HG03432 (cell line): ENCODE results near the gene ADNP2.

Source experiments
- ATAC-seq: cut with Tn5 transposase; IDR thresholded peaks from one replicate; pipeline ENCODE4 v1.9.1; 2021; ENCODE audit warnings: mild to moderate bottlenecking, moderate library complexity; ENCODE audit not compliant: unreplicated experiment

ADNP2 gene

DNA sequence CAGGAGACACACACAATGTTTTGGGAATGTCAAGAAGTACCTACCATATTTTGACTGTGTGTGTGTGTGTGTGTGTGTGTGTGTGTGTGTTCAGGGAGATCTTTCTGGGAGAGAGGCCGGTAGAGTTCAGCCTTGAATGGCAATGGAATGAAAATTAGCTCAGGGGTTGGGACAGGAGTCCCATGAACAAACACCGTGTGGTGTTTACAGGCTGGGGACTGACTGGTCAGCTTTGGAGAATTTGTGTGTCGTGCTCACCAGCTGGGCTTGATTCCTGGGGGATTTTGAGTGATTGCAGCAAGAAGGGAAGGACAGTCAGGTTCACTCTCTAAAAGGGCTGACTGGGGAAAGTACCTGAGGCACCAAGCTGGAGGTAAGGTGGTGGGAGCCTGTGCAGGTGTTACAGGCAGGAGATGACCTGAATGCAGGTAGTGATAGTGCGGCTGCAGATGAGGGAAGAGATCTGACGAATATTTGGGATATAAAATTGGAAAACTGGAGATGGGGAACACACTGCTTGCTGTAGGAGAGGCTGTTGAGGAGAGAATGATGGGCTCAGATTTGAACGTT is 2.5 kb upstream of the ADNP2 start:
- ATAC-seq: no peak

DNA sequence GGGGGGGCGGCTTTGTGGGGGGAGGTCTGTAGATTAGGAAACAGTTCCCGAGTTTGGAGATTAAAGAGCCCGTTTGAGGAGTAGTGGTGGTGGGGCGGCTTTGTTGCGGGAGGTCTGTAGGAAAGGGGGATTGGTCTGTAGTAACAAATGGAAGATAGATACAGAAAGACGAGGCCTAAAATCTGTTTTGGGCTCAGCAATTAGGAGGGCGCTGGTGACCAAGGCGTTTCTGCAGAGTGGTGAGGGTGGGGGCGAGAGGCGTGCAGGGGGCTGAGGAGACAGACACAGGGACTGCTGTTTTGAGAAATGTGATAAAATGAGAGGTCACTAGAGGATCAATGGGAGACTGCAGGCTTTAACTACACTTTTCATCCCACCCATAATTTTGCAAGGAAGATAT is 1.6 kb upstream of the ADNP2 start:
- ATAC-seq: no peak

DNA sequence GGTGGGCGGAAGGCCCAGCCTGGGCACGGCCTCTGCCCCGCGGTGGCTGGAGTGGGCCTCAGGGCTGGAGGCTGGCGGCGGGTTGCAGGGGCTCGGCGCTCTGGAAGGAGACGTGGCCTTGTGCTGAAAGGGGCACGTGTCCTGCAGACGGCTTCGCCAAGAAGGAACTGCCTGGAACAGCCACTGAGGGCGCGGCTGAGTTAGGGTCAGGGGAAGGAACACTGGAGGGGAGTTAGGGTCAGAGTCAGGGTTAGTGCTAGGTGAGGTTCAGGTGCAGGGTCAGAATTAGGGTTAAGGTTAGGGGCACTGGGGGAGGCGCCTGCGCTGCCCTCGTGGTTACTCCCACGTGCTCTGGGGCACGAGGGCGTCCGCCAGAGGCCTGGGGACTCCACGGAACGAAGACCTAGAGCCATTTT is 933 bp upstream of the ADNP2 start:
- ATAC-seq: no peak

- ATAC-seq: peak; percentile 32
These were observed 615 bp downstream of the ADNP2 start for GRCh38 chr18:80109676-80110078.

- no peak for ATAC-seq
These were observed 3.7 kb downstream of the ADNP2 start for GRCh38 chr18:80112624-80113248.

DNA sequence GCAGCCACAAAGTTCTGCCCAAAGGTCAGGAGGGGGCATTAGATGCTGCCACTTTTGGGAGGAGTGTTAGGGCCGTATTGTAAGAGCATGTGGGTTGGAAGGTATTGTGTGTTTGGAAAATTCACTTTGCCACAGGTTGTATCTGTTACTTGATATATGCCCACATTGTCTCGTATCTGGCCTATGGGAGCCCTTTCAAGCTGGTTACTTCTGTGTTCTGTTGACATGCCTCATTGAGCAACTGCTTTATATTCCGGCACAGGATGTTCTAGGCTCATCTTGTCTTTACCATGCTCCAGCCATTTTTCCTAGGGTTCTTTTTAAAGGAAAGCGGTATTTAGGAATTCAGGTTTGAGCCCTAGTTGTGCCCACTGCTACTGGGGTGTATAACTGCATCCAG is 6.0 kb downstream of the ADNP2 start:
- no peak for ATAC-seq

DNA sequence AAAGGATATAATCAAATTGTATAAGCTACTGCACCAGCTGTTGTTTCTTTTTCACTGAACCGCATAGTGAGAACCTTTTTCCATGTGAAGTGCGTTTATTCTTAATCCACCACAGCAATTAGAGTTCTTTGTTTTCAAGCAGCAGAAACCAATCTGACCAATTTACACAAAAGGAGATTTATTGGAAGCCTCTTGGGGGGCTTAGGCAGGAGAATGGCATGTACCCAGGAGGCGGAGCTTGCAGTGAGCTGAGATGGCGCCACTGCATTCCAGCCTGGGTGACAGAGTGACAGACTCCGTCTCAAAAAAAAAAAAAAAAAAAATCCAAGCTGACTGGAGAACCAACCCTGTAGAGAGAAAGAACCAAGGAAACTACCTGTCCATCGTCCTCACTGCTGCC is 10.0 kb downstream of the ADNP2 start:
- no peak for ATAC-seq

GRCh38 chr18:80120932-80121331 is 11.9 kb downstream of the ADNP2 start:
- ATAC-seq: no peak

DNA sequence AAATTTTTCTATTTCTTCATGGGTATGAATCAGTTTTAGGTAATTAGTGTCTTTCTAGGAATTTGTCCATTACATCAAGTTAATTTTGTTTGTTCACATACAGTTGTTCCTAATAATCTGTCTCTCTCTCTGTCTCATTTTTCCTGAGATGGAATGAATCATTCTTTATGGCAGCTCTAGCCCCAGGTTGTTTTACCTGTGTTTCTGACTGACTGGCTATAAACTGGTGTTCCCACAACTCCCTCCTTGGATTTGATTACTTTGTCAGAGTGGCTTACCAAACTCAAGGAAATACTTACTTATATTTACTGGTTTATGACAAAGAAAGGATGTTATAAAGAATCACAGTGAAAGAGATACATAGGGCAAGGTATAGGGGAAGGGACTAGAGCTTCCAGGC is 15.1 kb downstream of the ADNP2 start:
- ATAC-seq: no peak

- ATAC-seq: no peak
These were observed 17.7 kb downstream of the ADNP2 start for GRCh38 chr18:80126797-80127196.

DNA sequence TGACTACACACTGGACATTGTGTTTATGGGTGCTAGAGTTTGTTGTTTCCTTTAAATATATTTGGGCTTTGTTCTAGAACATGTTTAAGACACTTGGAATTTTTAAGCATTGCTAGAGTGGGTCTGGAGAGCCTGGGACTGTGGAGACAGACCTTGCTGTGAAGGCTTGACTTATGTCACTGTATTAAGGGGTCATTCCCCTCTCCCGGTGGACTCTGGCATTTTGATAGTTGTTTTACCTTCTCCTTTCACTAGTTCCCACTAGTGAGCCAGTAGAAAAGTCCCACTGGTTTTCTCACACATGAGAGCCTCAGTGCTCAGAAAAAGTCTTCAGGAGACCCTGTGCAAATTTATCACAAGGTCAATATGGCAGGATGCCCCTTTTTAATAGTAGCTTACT is 18.6 kb downstream of the ADNP2 start:
- ATAC-seq: no peak

GRCh38 chr18:80129672-80130367 is 20.8 kb downstream of the ADNP2 start:
- ATAC-seq: no peak

DNA sequence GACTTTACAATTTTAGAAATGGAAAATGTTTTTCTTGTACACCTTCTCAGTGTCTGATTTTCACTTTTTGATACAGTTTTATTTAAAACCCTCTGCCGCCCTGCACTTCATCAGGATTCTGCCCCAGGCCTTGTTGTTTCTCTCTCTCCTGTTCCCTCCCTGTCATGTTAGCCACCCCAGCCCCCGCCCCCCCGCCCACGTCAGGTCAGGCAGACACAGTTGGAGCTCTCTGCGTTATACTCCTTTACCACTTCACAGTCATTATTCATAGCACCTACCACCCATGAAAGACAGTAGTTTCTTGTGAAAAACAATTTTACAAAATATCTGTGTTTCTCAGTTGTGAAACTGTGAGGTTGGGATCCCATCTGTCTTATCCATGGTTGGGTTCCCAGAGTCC is 21.5 kb downstream of the ADNP2 start:
- no peak for ATAC-seq

DNA sequence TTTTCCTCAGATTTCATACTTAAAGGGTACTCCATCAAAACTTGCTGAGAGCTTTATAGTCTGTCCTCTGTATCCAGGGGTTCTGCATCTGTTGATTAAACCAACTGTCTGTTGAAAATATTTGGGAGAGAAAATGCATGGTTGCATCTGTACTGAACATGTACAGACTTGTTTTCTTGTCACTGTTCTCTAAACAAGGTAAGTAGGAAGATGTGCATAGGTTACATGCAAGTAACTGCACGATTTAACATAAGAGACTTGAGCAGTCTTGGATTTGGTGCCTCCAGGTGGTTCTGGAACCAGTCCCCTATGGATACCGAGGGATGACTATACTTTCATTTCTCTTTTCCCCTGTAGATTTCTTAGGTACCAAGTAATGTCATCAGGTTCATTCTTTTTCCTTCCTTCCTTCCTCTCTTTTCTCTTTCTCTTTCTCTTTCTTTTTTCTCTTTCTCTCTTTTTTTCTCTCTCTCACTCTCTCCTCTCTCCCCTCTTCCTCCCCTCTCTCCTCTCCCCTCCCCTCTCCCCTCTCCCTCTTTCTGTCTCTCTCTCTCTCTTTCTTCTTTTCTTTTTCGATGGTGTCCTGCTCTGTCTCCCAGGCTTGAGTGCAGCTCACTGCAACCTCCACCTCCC is 23.2 kb downstream of the ADNP2 start:
- no peak for ATAC-seq

DNA sequence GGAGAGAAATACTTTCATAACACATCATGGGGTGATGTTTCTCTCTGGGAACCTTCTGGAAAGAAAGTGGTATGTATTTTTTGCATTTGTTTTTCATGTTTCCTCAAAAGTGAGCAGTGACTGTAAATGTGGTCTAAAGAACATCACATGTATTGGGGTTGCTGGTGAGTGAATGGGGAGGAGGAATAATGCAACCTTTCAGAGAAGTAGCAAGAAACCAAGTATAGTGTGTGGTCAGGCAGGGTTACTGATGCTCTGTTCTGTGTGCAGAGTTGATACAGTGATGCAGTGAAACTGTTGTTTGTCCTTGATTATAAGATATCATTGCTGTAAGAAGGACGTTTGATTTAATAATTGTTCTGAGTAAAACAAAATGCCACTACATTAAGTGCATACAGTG is 24.1 kb downstream of the ADNP2 start:
- no peak for ATAC-seq

- ATAC-seq: no peak
These were observed 26.1 kb downstream of the ADNP2 start for GRCh38 chr18:80135136-80135535.

- ATAC-seq: no peak
These were observed 27.6 kb downstream of the ADNP2 start for GRCh38 chr18:80136679-80137078.

DNA sequence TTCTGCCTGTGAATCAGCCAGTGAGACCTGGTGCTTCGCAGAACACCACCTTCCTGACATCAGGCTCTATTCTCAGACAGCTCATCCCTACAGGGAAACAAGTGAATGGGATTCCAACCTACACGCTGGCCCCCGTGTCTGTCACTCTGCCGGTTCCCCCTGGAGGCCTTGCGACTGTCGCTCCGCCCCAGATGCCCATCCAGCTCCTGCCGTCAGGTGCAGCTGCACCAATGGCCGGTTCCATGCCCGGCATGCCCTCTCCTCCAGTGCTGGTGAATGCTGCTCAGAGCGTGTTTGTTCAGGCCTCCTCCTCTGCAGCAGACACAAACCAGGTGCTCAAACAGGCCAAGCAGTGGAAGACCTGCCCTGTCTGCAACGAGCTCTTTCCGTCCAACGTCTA is 28.1 kb downstream of the ADNP2 start:
- no peak for ATAC-seq

GRCh38 chr18:80137976-80138375 is 28.9 kb downstream of the ADNP2 start:
- no peak for ATAC-seq

- ATAC-seq: no peak
These were observed 31.5 kb downstream of the ADNP2 start for GRCh38 chr18:80140455-80140985.

DNA sequence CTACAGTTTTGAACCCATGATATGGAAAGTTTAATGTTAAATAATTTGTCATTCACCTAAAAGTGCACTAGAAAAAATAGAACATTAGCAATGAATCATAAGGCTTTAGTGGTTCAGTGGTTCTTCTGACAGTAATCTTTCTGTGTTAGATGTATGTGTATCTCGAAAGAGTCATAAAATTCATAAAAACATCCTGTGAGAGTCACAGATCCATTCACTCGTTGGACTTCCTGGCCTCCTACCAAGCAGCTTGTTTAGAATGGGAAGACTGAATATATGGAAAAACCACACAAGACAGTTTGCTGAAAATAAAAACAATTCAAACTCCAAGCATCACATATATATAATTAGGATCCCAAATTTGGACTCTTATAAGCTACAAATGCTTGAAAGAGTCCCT is 34.8 kb downstream of the ADNP2 start:
- ATAC-seq: no peak
